Suprapubic skin (tissue), 3 donors: ENCODE measurements around the gene CXCR6.

Experiments used
- CTCF ChIP-seq, 2 donors: fragments of 200-600 bp in 1 of 2; fragments of 450-650 bp in 1 of 2; sonication (generic) in 1 of 2; IDR thresholded peaks; one replicate each; pipeline ENCODE4 v1.5.1; 2016 to 2019; ENCODE audit warnings: antibody characterized with exemption in 2 of 2, mild to moderate bottlenecking in 1 of 2, moderate library complexity in 1 of 2
- EP300 ChIP-seq: sonication (generic); formaldehyde crosslinking; IDR thresholded peaks from one replicate; pipeline ENCODE4 v1.6.1; 2017; ENCODE audit warnings: antibody characterized with exemption

GRCh38 chr3:45984331-45985312, 41.4 kb downstream of the CXCR6 start:
- TF ChIP-seq CTCF (IDR thresholded peaks at IDR 0.05): no peak
- TF ChIP-seq EP300: no peak
